GM18858 (cell line): ENCODE results near the gene AASDH.

Source experiments
- ATAC-seq: cut with Tn5 transposase; IDR thresholded peaks from one replicate; pipeline ENCODE4 v1.9.1; 2021; ENCODE audit not compliant: unreplicated experiment

AASDH gene

GRCh38 chr4:56316011-56316650, 71.2 kb downstream of the AASDH start:
- no peak for ATAC-seq

GRCh38 chr4:56315543-56315942, 71.7 kb downstream of the AASDH start:
- ATAC-seq = no peak

- no peak for ATAC-seq
Observed at GRCh38 chr4:56315041-56315440, 72.2 kb downstream of the AASDH start.

- ATAC-seq = no peak
Observed at GRCh38 chr4:56314207-56314915, 72.9 kb downstream of the AASDH start.

GRCh38 chr4:56313132-56313531, 74.2 kb downstream of the AASDH start:
- no peak for ATAC-seq

- no peak for ATAC-seq
Observed at GRCh38 chr4:56311299-56311975, 75.9 kb downstream of the AASDH start.

- ATAC-seq = no peak
Observed at GRCh38 chr4:56310401-56311125, 76.7 kb downstream of the AASDH start.

GRCh38 chr4:56308384-56308783, 78.9 kb downstream of the AASDH start:
- ATAC-seq = no peak

GRCh38 chr4:56307423-56307822, 79.9 kb downstream of the AASDH start:
- no peak for ATAC-seq

GRCh38 chr4:56305390-56305789, 81.9 kb downstream of the AASDH start:
- ATAC-seq = no peak

GRCh38 chr4:56303921-56304320, 83.4 kb downstream of the AASDH start:
- ATAC-seq = no peak

GRCh38 chr4:56302760-56303159, 84.5 kb downstream of the AASDH start:
- ATAC-seq = no peak

GRCh38 chr4:56301997-56302496, 85.2 kb downstream of the AASDH start:
- ATAC-seq = no peak

- peak; percentile 94 for ATAC-seq
Observed at GRCh38 chr4:56301181-56301996, 85.9 kb downstream of the AASDH start.

GRCh38 chr4:56298236-56298635, 89.1 kb downstream of the AASDH start:
- ATAC-seq = no peak

GRCh38 chr4:56297776-56298175, 89.5 kb downstream of the AASDH start:
- no peak for ATAC-seq

- no peak for ATAC-seq
Observed at GRCh38 chr4:56296526-56296925, 90.8 kb downstream of the AASDH start.

- no peak for ATAC-seq
Observed at GRCh38 chr4:56293121-56293520, 94.2 kb downstream of the AASDH start.

GRCh38 chr4:56289934-56290333, 97.4 kb downstream of the AASDH start:
- no peak for ATAC-seq

- no peak for ATAC-seq
Observed at GRCh38 chr4:56288663-56289062, 98.6 kb downstream of the AASDH start.
